HG03175 (cell line): ENCODE data around the gene MORF4L2.
A peak's percentile ranks its signal among the peaks of the same experiment; 100 is the strongest.

Experiments
- ATAC-seq: cut with Tn5 transposase; IDR thresholded peaks from one replicate; pipeline ENCODE4 v1.9.1; 2021; ENCODE audit warnings: mild to moderate bottlenecking, moderate library complexity; ENCODE audit not compliant: unreplicated experiment

MORF4L2 gene

DNA sequence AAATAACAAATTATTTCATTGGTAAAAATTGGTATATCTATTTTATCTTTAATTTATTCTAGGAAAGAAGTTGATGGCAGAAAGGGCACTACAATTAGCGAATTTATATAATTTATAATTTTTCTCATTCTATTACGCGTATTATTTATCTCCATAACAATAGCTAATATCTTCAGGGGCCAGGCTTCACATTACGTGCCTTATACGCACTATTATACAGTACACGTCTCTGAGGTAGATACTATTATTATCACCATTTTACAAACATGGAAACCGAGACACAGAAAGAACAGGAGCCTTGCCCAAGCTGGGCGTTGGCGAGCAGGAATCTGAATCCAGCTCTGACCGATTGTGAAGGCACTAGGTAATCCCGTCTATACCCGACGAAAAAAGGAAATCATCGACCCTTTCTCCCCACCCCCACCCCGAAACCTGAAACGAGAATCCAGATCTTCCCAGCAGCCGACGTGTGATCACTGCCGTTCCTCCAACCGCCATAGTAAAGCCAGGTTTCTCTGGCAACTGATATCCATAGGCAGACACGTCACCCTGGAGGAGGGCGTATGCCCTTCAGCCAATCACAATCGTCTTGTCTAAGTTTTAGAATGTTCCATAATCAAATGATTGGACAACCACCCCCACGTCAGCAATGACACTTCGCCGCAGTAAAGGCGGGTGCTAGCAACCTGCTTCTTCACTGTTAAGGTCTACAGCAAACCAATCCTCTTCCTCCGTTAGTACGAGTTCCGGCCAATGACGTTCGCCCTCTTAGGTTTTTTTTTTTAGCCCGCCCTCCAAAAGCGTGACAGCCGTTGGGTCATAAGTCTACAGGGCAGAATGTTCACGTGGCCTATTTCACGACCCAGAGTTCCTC is at the start of gene MORF4L2:
Gene MORF4L2, minus strand, starts transcription at position 501 of the 874 bp plus-strand sequence. CDS start 9,672 bp downstream, outside the sequence.
- ATAC-seq, result peak; percentile 91

DNA sequence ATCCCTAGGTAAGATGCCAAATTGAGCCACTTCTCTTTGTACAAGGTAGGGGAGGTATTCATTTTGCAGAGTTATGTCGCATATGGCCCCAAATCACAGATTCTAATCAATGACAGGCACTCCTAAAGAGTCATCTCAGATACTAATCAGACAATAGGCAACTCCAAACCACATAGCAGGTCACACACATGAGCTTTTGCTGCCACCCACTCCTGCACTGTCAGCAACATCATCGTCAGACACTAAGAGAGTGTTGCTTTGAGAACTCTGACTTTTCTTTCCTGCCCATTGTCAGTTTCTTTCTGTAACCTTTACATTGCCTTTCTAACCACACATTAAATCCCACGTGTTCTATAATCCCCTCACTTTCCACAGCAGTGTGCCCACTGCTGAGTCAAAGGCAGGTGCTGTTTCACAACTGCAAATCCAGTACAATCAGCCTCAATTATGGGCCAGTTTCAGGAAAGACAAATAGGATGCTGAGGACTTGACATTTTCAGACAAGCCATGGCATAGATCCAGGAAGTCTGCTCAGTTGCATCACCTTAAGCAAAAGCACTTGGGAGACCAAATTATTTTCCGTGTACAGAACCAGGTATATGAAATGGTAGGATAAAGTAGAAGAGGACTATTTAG is 47.7 kb upstream of the MORF4L2 start:
- ATAC-seq, result no peak

GRCh38 chrX:103733017-103733416 is 46.5 kb upstream of the MORF4L2 start:
- no peak for ATAC-seq

GRCh38 chrX:103730796-103731493 is 44.4 kb upstream of the MORF4L2 start:
- no peak for ATAC-seq

GRCh38 chrX:103730147-103730795 is 43.8 kb upstream of the MORF4L2 start:
- no peak for ATAC-seq

GRCh38 chrX:103729015-103729414 is 42.5 kb upstream of the MORF4L2 start:
- ATAC-seq, result no peak

DNA sequence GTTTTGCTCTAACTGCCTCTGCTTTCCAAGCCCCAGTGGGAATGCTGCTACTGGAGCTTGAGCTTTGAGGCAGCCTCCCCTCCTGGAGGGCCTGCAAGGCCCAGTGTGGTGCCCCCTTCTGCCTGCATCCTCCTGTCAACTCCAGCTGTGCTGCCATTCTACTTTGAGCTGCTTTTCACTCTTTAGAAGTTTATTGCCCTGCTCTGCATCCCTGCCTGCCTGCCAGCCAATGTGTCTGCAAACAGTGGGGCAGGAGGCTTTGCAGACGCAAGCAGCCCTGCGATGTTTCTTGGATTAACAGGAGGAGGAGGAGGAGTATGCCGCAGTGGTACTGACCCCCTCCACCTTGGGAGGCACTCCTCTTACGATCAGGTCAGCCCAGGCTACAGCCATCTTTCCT is 40.6 kb upstream of the MORF4L2 start:
- ATAC-seq, result no peak

GRCh38 chrX:103726477-103726876 is 40.0 kb upstream of the MORF4L2 start:
- no peak for ATAC-seq

- ATAC-seq, result no peak
These were observed 36.0 kb upstream of the MORF4L2 start for GRCh38 chrX:103722505-103722904.

DNA sequence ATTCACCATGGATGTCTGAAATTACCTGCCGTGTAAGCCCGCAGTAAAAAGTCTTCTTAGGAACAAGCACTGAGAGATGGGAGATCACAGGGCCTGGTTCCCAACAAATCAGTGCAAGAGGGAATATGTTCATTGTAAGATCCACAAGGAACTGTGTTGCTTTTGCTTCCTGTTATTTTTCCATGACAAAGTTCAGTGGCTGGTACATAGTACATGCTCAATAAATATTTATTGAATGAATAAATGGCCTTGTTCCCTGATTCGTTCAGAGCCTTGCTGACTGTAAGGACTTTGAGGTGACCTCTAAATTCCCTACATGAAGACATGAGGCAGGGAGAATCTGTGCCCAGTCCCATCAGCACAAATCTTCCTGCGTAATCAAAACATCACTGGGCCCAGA is 31.6 kb upstream of the MORF4L2 start:
- no peak for ATAC-seq

DNA sequence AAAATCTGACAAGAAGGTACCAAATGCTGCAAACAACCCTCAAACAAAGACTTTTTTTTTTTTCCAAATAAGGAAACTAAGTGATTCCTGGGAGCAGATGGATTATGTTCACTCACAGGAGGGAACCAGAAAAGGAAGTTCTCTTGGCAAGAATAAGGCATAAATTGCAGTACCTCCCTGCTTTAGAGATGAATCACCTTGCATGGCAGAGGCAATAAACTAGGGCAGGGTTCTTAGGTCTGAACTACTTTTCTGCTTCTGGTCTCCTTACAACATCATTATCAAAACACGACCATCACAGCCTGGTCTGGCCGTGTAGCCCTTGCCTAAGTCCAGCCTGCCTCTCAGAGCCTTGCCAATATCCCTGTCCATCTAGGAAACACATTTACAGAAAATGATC is 30.5 kb upstream of the MORF4L2 start:
- no peak for ATAC-seq

DNA sequence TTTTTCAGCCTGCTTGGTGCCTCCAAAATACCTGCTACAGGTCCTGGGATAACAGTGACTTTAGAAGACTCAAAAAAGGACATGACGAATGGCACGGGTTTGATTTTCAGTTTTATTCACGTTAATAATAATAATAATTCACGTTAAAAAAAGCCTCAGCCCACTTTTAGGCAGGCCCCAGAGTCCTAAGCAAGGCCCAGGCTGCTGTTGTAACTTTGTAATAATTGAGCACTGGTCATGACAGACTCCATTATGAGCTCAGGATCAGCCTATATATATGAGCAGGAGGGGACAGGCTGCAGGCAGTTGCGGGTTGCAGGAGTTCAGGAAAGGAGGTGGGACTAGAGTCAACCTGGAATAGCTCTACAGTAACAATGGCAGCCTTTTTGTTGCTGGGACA is 24.1 kb upstream of the MORF4L2 start, which contains the start of gene TMEM31:
Gene TMEM31, plus strand, starts transcription at position 301 of the 400 bp plus-strand sequence. CDS start 1,350 bp downstream, outside the sequence.
- ATAC-seq, result no peak

GRCh38 chrX:103704863-103705262 is 18.4 kb upstream of the MORF4L2 start:
- ATAC-seq, result no peak

- ATAC-seq, result no peak
These were observed 12.7 kb upstream of the MORF4L2 start for GRCh38 chrX:103699243-103699642.

DNA sequence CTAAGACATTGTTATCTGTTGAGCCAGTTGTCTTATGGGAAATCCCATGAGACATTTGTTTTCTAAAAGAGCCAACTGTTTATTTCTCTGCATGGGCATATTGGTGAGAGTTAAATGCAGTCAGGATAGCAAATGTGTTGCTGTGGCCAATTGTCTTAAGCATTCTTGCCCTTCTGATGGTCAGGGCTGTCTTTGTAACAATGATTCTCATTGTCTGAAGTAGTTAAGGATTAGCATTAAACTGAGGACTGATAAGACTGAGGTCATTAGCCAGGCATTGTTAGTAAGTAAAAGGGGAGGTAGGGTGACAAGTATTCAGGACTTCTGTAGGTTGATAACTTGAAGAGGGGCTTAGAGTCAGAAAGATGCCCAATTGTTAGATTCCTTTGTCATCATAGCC is 11.2 kb upstream of the MORF4L2 start:
- ATAC-seq, result no peak

GRCh38 chrX:103691059-103691458 is 4.6 kb upstream of the MORF4L2 start:
- ATAC-seq, result no peak

- no peak for ATAC-seq
These were observed 2.4 kb upstream of the MORF4L2 start for GRCh38 chrX:103688946-103689345.

DNA sequence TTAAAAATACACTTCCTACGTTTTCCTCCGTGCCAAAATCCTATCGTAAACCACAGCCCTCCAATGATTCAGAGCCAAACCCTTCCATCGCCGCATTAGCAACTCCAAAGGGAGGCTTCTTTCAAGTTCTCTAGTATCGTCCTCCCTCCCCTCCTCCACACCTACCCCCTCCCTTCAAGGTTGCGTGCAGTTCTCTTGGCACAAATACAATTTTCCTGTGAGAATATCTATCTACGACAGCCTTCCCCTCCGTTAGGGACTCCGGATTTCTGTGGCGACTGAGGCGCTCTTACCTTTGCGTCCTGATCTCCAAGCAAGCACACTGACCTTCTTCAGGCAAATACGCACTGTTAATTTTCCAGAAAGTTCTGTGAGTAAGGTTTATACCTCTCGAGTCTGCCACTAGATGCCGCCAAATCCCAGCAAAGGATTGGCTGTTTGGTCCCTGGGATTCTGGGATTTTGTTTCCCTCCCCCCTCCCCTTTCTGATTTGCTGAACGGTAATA is 1.2 kb upstream of the MORF4L2 start:
- ATAC-seq, result no peak

- peak; percentile 56 for ATAC-seq
These were observed 685 bp upstream of the MORF4L2 start for GRCh38 chrX:103687073-103687695.

GRCh38 chrX:103685396-103685795 is 1.1 kb downstream of the MORF4L2 start:
- ATAC-seq, result no peak
